ENCODE data around the gene CHST8.

- TF ChIP-seq PHF21A (CRISPR knock-in tag; IDR thresholded peaks at IDR 0.05) (no peak), EZH2 (conservative IDR thresholded peaks at IDR 0.05; ENCODE audit: low read depth, low read length) (no peak), CTCF (CRISPR knock-in tag; IDR thresholded peaks at IDR 0.05) (no peak)
Observed at GRCh38 chr19:33685541-33685940, 63.8 kb downstream of the CHST8 start.

All from HepG2 (cell line).